PC-3 (cell line): ENCODE measurements around the gene ATG7. TPM values are rescaled to one million over a fixed set of nuclear protein-coding genes. Genes with fewer than 3 reads are reported as not detected.

Experiments used
- ATAC-seq: fragments of 200-7000 bp; cut with Tn5 transposase; 2 replicates; pipeline ENCODE4 v1.9.1; 2020; ENCODE audit warnings: mild to moderate bottlenecking, moderate library complexity
- BruUV-seq: library from RNA; stranded (reverse); fragments of 400-500 nt; replicated peaks from 2 replicates; lab custom pipeline; 2021; lab: Mats Ljungman, UMichigan
- CTCF ChIA-PET: fragments of 300-600 bp; sonication (Branson Sonifier 250); formaldehyde crosslinking; loops from one replicate; lab custom pipeline; 2022; ENCODE audit warnings: antibody characterized with exemption; lab: Charles Lee
- POLR2A ChIA-PET: fragments of 300-600 bp; sonication (Branson Sonifier 250); formaldehyde crosslinking; loops from one replicate; lab custom pipeline; 2022; ENCODE audit warnings: antibody characterized with exemption; ENCODE audit not compliant: unreplicated experiment; lab: Charles Lee
- DNase-seq: peaks from one replicate; pipeline ENCODE4 v3.0.0-alpha.2; 2015
- H2AFZ ChIP-seq: fragments of 300-600 bp; sonication (generic); 2 replicates; pipeline ENCODE4 v1.6.0; 2016; ENCODE audit warnings: antibody characterized with exemption, low read length
- H3F3A ChIP-seq: fragments of 300-600 bp; sonication (generic); one replicate; pipeline ENCODE4 v1.6.0; 2017; ENCODE audit warnings: antibody characterized with exemption, low read length, control low read depth, mild to moderate bottlenecking; ENCODE audit not compliant: unreplicated experiment
- H3K27ac ChIP-seq: fragments of 300-600 bp; sonication (generic); 2 replicates; pipeline ENCODE4 v1.5.1; 2016; ENCODE audit warnings: mild to moderate bottlenecking, low read length
- H3K27me3 ChIP-seq: fragments of 300-600 bp; sonication (generic); 2 replicates; pipeline ENCODE4 v1.6.1; 2016; ENCODE audit warnings: low read length, mixed read lengths
- H3K36me3 ChIP-seq: fragments of 300-600 bp; sonication (generic); 2 replicates; pipeline ENCODE4 v1.6.1; 2016; ENCODE audit warnings: low read depth, mixed run types, low read length, mixed read lengths
- H3K4me1 ChIP-seq: fragments of 300-600 bp; sonication (generic); 2 replicates; pipeline ENCODE4 v1.5.1; 2016; ENCODE audit warnings: low read length; ENCODE audit not compliant: insufficient read depth
- H3K4me2 ChIP-seq: fragments of 300-600 bp; sonication (generic); 2 replicates; pipeline ENCODE4 v1.6.0; 2016; ENCODE audit warnings: low read length
- H3K4me3 ChIP-seq: fragments of 300-600 bp; sonication (generic); 2 replicates; pipeline ENCODE4 v1.5.1; 2016; ENCODE audit warnings: mild to moderate bottlenecking, low read length, mixed read lengths
- H3K79me2 ChIP-seq: fragments of 300-600 bp; sonication (generic); 2 replicates; pipeline ENCODE4 v1.6.1; 2017; ENCODE audit warnings: low read length, mixed read lengths
- H3K9ac ChIP-seq: fragments of 300-600 bp; sonication (generic); 2 replicates; pipeline ENCODE4 v1.6.0; 2016; ENCODE audit warnings: mild to moderate bottlenecking, low read length
- H3K9me2 ChIP-seq: fragments of 300-600 bp; sonication (generic); replicated peaks from 2 replicates; pipeline ENCODE4 v1.6.1; 2016; ENCODE audit warnings: mixed run types, low read length, mixed read lengths
- H3K9me3 ChIP-seq: fragments of 300-600 bp; sonication (generic); 2 replicates; pipeline ENCODE4 v1.6.1; 2016; ENCODE audit warnings: low read length, mixed read lengths
- H4K20me1 ChIP-seq: fragments of 300-600 bp; sonication (generic); 2 replicates; pipeline ENCODE4 v1.6.1; 2016; ENCODE audit warnings: low read length, mixed read lengths
- EZH2 ChIP-seq: fragments of 300-600 bp; sonication (generic); IDR thresholded peaks from one replicate; pipeline ENCODE4 v1.6.1; 2017; ENCODE audit warnings: antibody characterized with exemption, mild to moderate bottlenecking, low read length; ENCODE audit not compliant: unreplicated experiment
- EZH2phosphoT487 ChIP-seq: fragments of 300-600 bp; sonication (generic); IDR thresholded peaks from 2 replicates; pipeline ENCODE4 v1.6.1; 2018; ENCODE audit warnings: mild to moderate bottlenecking, antibody characterized with exemption, low read length, borderline replicate concordance
- intact Hi-C: fragments of 100-400 bp; cut with micrococcal nuclease; formaldehyde crosslinking; loops from 2 replicates; pipeline ENCODE4 v1.9.0; 2023
- total RNA-seq: library from RNA; depleted of rRNA; stranded (reverse); fragments of >200 nt; gene quantifications from 2 replicates; pipeline ENCODE4 v1.2.3, GENCODE V29; 2014
- TF ChIP-seq, protein P1 (sequence below): fragments of 300-600 bp; sonication (generic); conservative IDR thresholded peaks from 2 replicates; pipeline ENCODE4 v1.5.1; 2017; ENCODE audit warnings: antibody characterized with exemption, low read depth, mild to moderate bottlenecking, low read length

ATG7 gene
- total RNA-seq, 1 experiment from 2014 or later: 36.5 TPM

DNA sequence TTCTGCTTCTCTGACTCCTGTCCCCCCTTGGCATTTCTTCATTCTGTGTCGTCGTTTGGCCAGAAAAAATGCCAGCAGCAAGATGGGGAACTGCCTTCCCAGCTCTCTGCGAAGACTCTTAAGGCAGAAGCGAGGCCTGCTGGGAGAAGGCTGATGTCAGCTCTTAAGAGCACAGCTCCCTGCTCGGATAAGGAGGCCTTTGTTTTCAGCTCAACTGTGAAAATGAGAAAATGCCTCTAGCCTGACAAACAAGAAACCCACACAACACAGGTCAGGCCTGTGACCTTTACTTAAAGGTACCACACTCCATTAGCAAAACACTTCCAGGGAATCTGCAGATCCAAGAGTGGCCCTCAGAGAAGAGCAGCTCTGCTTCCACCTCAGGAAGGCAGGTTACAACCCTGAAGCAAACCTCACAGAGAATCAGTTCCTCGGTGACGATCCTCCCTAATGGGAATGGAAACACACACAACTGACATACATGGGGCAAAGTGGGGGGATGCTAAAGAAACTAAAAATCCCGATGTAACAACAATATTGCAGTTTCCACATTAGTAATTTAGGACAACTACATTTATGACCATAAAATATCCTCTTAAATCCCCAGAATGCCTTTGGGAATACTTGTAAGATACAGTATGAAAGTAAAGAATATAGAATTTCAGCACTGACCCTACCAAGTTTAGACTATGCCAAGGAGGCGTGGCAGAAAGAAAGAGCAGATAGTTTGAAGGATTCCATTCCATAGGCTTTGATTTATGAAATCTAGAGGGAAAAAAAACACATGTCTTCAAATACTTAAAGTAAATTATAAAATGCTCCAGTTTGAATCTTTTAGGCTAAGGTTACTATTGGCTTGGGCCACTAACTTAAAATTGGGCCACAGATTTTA, 319.4 kb downstream of the ATG7 start:
- no peaks in the 10 kb centered on the region for H3K9me2 ChIP-seq
- no peak overlapping the region for H2AFZ ChIP-seq
- peak overlapping the region; percentile 12; the same call in 1 of the 2 replicates for H3K4me2 ChIP-seq
- peaks cover 38% of the 10 kb centered on the region; the same call in 1 of the 2 replicates for H4K20me1 ChIP-seq
- intact Hi-C loops: no loop called here
- H3K27me3 ChIP-seq: no peaks in the 10 kb centered on the region
- peaks cover 10% of the 10 kb centered on the region; the same call in 1 of the 2 replicates for H3K4me1 ChIP-seq
- H3K9ac ChIP-seq: no peak overlapping the region
- peaks cover 5% of the 10 kb centered on the region; the same call in 1 of the 2 replicates for H3K36me3 ChIP-seq
- DNase-seq: peak; percentile 50
- ATAC-seq: no peak; the same call in 1 of the 2 replicates
- no peaks in the 10 kb centered on the region for H3K9me3 ChIP-seq
- no peak overlapping the region for H3K27ac ChIP-seq
- peaks cover 91% of the 10 kb centered on the region for H3K79me2 ChIP-seq
- POLR2A ChIA-PET: no interaction called here
- no peaks in the 10 kb centered on the region for H3F3A ChIP-seq
- CTCF ChIA-PET: no interaction called here
- no peak overlapping the region for H3K4me3 ChIP-seq
- BruUV-seq: no TSS peak
- TF ChIP-seq, protein P1, sequence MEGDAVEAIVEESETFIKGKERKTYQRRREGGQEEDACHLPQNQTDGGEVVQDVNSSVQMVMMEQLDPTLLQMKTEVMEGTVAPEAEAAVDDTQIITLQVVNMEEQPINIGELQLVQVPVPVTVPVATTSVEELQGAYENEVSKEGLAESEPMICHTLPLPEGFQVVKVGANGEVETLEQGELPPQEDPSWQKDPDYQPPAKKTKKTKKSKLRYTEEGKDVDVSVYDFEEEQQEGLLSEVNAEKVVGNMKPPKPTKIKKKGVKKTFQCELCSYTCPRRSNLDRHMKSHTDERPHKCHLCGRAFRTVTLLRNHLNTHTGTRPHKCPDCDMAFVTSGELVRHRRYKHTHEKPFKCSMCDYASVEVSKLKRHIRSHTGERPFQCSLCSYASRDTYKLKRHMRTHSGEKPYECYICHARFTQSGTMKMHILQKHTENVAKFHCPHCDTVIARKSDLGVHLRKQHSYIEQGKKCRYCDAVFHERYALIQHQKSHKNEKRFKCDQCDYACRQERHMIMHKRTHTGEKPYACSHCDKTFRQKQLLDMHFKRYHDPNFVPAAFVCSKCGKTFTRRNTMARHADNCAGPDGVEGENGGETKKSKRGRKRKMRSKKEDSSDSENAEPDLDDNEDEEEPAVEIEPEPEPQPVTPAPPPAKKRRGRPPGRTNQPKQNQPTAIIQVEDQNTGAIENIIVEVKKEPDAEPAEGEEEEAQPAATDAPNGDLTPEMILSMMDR: no peak
- TF ChIP-seq EZH2phosphoT487 (no peak), EZH2 (no peak)

DNA sequence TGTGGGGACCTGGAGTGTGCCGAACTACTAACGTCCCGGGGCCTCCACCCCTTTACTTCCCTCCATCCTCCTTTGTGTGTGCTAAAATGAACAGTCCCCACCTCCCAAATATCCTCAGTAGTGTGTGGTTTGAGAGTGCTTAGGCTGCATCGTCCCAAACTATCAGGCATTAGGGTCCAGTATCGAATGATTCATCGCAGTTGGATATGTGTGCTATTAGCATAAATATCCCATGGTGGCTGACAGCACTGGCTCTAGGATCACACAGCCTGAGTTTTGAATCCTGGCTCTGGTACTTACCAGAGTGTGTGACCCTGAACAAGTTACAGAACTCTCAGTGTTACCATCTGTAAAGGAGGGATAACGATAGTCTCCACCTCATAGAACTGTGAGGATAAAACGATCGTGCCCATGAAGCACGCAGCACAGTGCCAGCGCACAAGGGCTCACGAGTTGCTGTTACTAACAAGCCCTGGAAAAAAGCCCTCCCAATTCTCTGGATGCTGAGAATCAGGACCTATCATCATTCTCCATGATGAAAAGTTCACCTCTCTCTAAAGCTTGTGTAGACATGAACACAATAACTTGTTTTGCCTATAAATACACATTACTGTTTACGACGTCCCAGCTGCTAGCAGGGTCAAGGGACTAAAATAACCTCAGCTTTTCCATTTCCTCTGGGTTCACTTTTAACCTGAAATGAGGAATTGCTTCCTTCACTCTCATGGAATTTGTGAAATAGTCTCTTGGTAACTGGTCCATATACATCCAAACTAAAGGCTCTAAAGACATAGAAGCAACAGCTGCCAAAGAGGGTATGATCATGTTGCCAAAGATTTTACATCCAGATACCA, 320.5 kb downstream of the ATG7 start:
- POLR2A ChIA-PET: no interaction called here

More for the DNA sequence above, 320.5 kb downstream of the ATG7 start:
- BruUV-seq: no TSS peak
- Histone ChIP-seq H2AFZ (no peak overlapping the region), H3K9me2 (no peaks in the 10 kb centered on the region), H3F3A (no peaks in the 10 kb centered on the region), H3K9ac (no peak overlapping the region), H3K4me1 (peaks cover 10% of the 10 kb centered on the region; the same call in 1 of the 2 replicates), H3K4me3 (no peak overlapping the region), H3K4me2 (no peak overlapping the region), H3K27me3 (no peaks in the 10 kb centered on the region), H3K36me3 (peaks cover 7% of the 10 kb centered on the region; the same call in 1 of the 2 replicates), H3K9me3 (no peaks in the 10 kb centered on the region), H3K79me2 (peaks cover 91% of the 10 kb centered on the region), H3K27ac (no peak overlapping the region), H4K20me1 (peaks cover 38% of the 10 kb centered on the region; the same call in 1 of the 2 replicates)
- no peak for DNase-seq
- CTCF ChIA-PET: no interaction called here
- no peak for ATAC-seq
- intact Hi-C loops: no loop called here
- no peak for TF ChIP-seq EZH2phosphoT487
- TF ChIP-seq, protein P1: no peak
- TF ChIP-seq EZH2: no peak
